K562 (cell line): ENCODE data around the gene ARHGAP9. TPM values are rescaled to one million over a fixed set of nuclear protein-coding genes. Genes with fewer than 3 reads are reported as not detected.

ENCODE experiments used
- ATAC-seq: fragments of 200-7000 bp; cut with Tn5 transposase; 3 replicates; pipeline ENCODE4 v1.9.1; 2020; ENCODE audit warnings: moderate library complexity
- BruUV-seq: library from RNA; stranded (reverse); fragments of 400-500 nt; replicated peaks from 2 replicates; lab custom pipeline; 2021; lab: Mats Ljungman, UMichigan
- CTCF ChIA-PET: fragments of 300-600 bp; formaldehyde crosslinking; extraction: SDS; loops from one replicate; lab custom pipeline; 2021; ENCODE audit warnings: low intra/inter-chr PET ratio; lab: Yijun Ruan, JAX
- POLR2A ChIA-PET: fragments of 300-600, 350-650 bp; sonication (Branson Sonifier 250); formaldehyde crosslinking; extraction: SDS; loops from one replicate; lab custom pipeline; 2021; ENCODE audit warnings: antibody characterized with exemption, inconsistent platforms; lab: Yijun Ruan, JAX
- DNase-seq, 4 experiments: peaks; one replicate each; pipeline versions ENCODE4 v3.0.0 to v3.0.0-alpha.2; 2011 to 2018; ENCODE audit warnings: low spot score in 3 of 4, mixed read lengths in 3 of 4; ENCODE audit errors: extremely low read depth in 1 of 4
- FAIRE-seq: peaks from 2 replicates; lab custom pipeline; 2011; peaks lifted over from hg19 to GRCh38; lab: Jason Lieb, UNC
- H2AFZ ChIP-seq: 2 replicates; pipeline ENCODE4 v1.6.0; 2011; ENCODE audit warnings: low read depth, low read length, control low read depth, inconsistent platforms
- H3K27ac ChIP-seq: fragments of 200-600 bp; 3 replicates; pipeline ENCODE4 v1.8.0; 2011; ENCODE audit warnings: low read depth, mild to moderate bottlenecking, control low read depth, inconsistent platforms, low read length, moderate library complexity, mixed read lengths; ENCODE audit errors: extremely low read depth
- H3K27me3 ChIP-seq, 2 experiments: fragments of 300-600 bp in 1 of 2; 2 replicates in 1 of 2; 3 replicates in 1 of 2; pipeline versions ENCODE4 v1.6.0 to v1.8.0; 2011; ENCODE audit warnings: inconsistent platforms in 2 of 2, low read length in 2 of 2, mild to moderate bottlenecking in 1 of 2, mixed read lengths in 1 of 2, moderate library complexity in 1 of 2; ENCODE audit not compliant: control insufficient read depth in 2 of 2, insufficient read depth in 2 of 2
- H3K36me3 ChIP-seq: fragments of 300-600 bp; 3 replicates; pipeline ENCODE4 v1.8.0; 2011; ENCODE audit warnings: mild to moderate bottlenecking, low read length, inconsistent platforms; ENCODE audit not compliant: control insufficient read depth, insufficient read depth
- H3K4me1 ChIP-seq, 2 experiments: fragments of 200-600 bp in 1 of 2; replicated peaks in 1 of 2; 2 replicates in 1 of 2; 3 replicates in 1 of 2; pipeline versions ENCODE4 v1.5.1 to v1.8.0; 2011; ENCODE audit warnings: inconsistent platforms in 2 of 2, low read length in 2 of 2, mild to moderate bottlenecking in 1 of 2, mixed read lengths in 1 of 2, moderate library complexity in 1 of 2; ENCODE audit not compliant: control insufficient read depth in 2 of 2, insufficient read depth in 2 of 2
- H3K4me2 ChIP-seq: 2 replicates; pipeline ENCODE4 v1.6.1; 2011; ENCODE audit warnings: low read length, control low read depth, inconsistent platforms, mixed read lengths; ENCODE audit not compliant: insufficient read depth
- H3K4me3 ChIP-seq: fragments of 200-600 bp; sonication (generic), shearing (Covaris generic); 2 replicates; pipeline ENCODE4 v1.5.1; 2016; ENCODE audit warnings: control low read depth, inconsistent platforms
- H3K79me2 ChIP-seq: fragments of 200-600 bp; 3 replicates; pipeline ENCODE4 v1.8.0; 2011; ENCODE audit warnings: low read length, inconsistent platforms; ENCODE audit not compliant: control insufficient read depth, insufficient read depth
- H3K9ac ChIP-seq, 2 experiments: 2 replicates each; pipeline versions ENCODE4 v1.6.0 to v1.6.1; 2011; ENCODE audit warnings: low read depth in 2 of 2, low read length in 2 of 2, control low read depth in 1 of 2, inconsistent platforms in 1 of 2, mild to moderate bottlenecking in 1 of 2, mixed read lengths in 1 of 2; ENCODE audit not compliant: insufficient read depth in 1 of 2
- H3K9me1 ChIP-seq: one replicate; pipeline ENCODE4 v1.6.0; 2011; ENCODE audit warnings: inconsistent platforms, mild to moderate bottlenecking, low read length, moderate library complexity; ENCODE audit not compliant: control insufficient read depth, insufficient read depth
- H3K9me3 ChIP-seq: replicated peaks from 2 replicates; pipeline ENCODE4 v1.5.1; 2011; ENCODE audit warnings: low read depth, low read length, inconsistent platforms; ENCODE audit not compliant: control insufficient read depth, insufficient read depth
- H4K20me1 ChIP-seq: replicated peaks from 2 replicates; pipeline ENCODE4 v1.6.1; 2011; ENCODE audit warnings: low read length, inconsistent platforms, mixed read lengths; ENCODE audit not compliant: control insufficient read depth, insufficient read depth
- CBX3 ChIP-seq, 2 experiments: IDR thresholded peaks; 1 replicate in 1 of 2; 2 replicates in 1 of 2; pipeline ENCODE4 v1.6.1; 2012; ENCODE audit warnings: inconsistent platforms in 2 of 2, low read length in 2 of 2, borderline replicate concordance in 1 of 2, control low read depth in 1 of 2
- DEAF1 ChIP-seq: fragments of 450-650 bp; formaldehyde crosslinking; IDR thresholded peaks from 2 replicates; pipeline ENCODE4 v1.4.0; 2020; ENCODE audit warnings: mild to moderate bottlenecking, moderate library complexity
- ERF ChIP-seq: fragments of 450-650 bp; formaldehyde crosslinking; IDR thresholded peaks from 2 replicates; pipeline ENCODE4 v1.4.0; 2020; ENCODE audit warnings: mild to moderate bottlenecking, mixed read lengths
- FOXK1 ChIP-seq: sonication (generic); formaldehyde crosslinking; IDR thresholded peaks from 2 replicates; pipeline ENCODE4 v1.8.0; 2022; ENCODE audit warnings: missing genetic modification reagents, mild to moderate bottlenecking, borderline replicate concordance
- LCOR ChIP-seq: sonication (generic); formaldehyde crosslinking; IDR thresholded peaks from 2 replicates; pipeline ENCODE4 v1.8.0; 2022; ENCODE audit warnings: mild to moderate bottlenecking, missing genetic modification reagents
- NR1H2 ChIP-seq: sonication (generic); formaldehyde crosslinking; IDR thresholded peaks from 2 replicates; pipeline ENCODE4 v1.4.0; 2020; ENCODE audit warnings: mild to moderate bottlenecking, missing genetic modification reagents
- NR2C2 ChIP-seq, 2 experiments: fragments of 200-800 bp in 1 of 2; sonication (Bioruptor generic) in 1 of 2; sonication (generic) in 1 of 2; formaldehyde crosslinking in 1 of 2; IDR thresholded peaks; 2 replicates each; pipeline versions ENCODE4 v1.6.1 to v1.8.0; 2016 to 2022; ENCODE audit warnings: mild to moderate bottlenecking in 1 of 2, missing compliant biosample characterization in 1 of 2, missing genetic modification characterization in 1 of 2, missing genetic modification reagents in 1 of 2
- PBX2 ChIP-seq, 2 experiments: IDR thresholded peaks in 1 of 2; conservative IDR thresholded peaks in 1 of 2; 2 replicates each; pipeline ENCODE4 v1.6.1; 2016; ENCODE audit warnings: low read depth in 2 of 2, mild to moderate bottlenecking in 1 of 2, missing compliant biosample characterization in 1 of 2, missing genetic modification characterization in 1 of 2, moderate library complexity in 1 of 2
- RNF219 ChIP-seq: fragments of 250-450 bp; sonication (Bioruptor Pico); IDR thresholded peaks from 2 replicates; pipeline ENCODE4 v1.5.0; 2022; ENCODE audit warnings: mild to moderate bottlenecking
- TCF3 ChIP-seq: sonication (generic); formaldehyde crosslinking; IDR thresholded peaks from 2 replicates; pipeline ENCODE4 v1.4.0; 2020; ENCODE audit warnings: mild to moderate bottlenecking, missing genetic modification reagents
- VEZF1 ChIP-seq: fragments of 200-800 bp; sonication (Bioruptor generic); IDR thresholded peaks from 2 replicates; pipeline ENCODE4 v1.6.1; 2017; ENCODE audit warnings: missing genetic modification characterization, missing compliant biosample characterization
- ZNF124 ChIP-seq: sonication (generic); formaldehyde crosslinking; IDR thresholded peaks from 2 replicates; pipeline ENCODE4 v1.8.1; 2022; ENCODE audit warnings: missing genetic modification reagents
- WGBS: fragments of 100-300 bp; shearing (Covaris generic); methylation state at CpG from one replicate; pipeline ENCODE4 v1.1.6; 2016; ENCODE audit warnings: low coverage, mixed read lengths; ENCODE audit not compliant: insufficient coverage; ENCODE audit errors: missing lambda C conversion rate; 5-methylcytosine and 5-hydroxymethylcytosine counted together
- in situ Hi-C: fragments of 300-500 bp; cut with MboI; formaldehyde crosslinking; loops from 4 replicates; pipeline ENCODE4 v1.15.0; 2018; ENCODE audit warnings: inconsistent platforms, mixed read lengths
- intact Hi-C: fragments of 100-400 bp; cut with micrococcal nuclease; formaldehyde crosslinking; loops from 2 replicates; pipeline ENCODE4 v1.14.2; 2022
- polyA plus RNA-seq, 8 experiments: library from polyadenylated mRNA; depleted of rRNA in 4 of 8; stranded (reverse) in 5 of 8; unstranded in 3 of 8; fragments of >200 nt; fragmentation: Nextera tagmentation in 2 of 8; fragmentation: Illumina TruSeq in 1 of 8; extraction: Ambion mirVana in 2 of 8; extraction: Trizol in 1 of 8; gene quantifications; 2 replicates each; pipeline versions ENCODE4 v1.2.1 to v1.2.3, GENCODE V29; 2011 to 2014; ENCODE audit warnings: inconsistent platforms in 1 of 8, missing spikeins in 1 of 8
- total RNA-seq, 7 experiments: library from RNA; depleted of rRNA in 6 of 7; stranded (reverse); fragments of >200 nt in 6 of 7; fragmentation: Illumina TruSeq in 2 of 7; extraction: Trizol in 2 of 7; gene quantifications; 2 replicates each; pipeline versions ENCODE4 v1.2.1 to v1.2.3, GENCODE V29; 2011 to 2021; ENCODE audit warnings: low replicate concordance in 1 of 7

Gene ARHGAP9
- total and polyA plus RNA-seq, 9 of the 15 experiments (the other 6 are each of a cell fraction or from before 2014, with no cell fraction given), result 1.5 to 10.2 (median 5.1) TPM

GRCh38 chr12:57470970-57471656 lies 8.6 kb downstream of the ARHGAP9 start:
- no TSS peak for BruUV-seq
- DNase-seq (no peak), ATAC-seq (no peak), FAIRE-seq (no peak)
- in situ Hi-C loops, result no loop called here
- 9% methylated on average over 4 of the region's 4 CpGs for WGBS
- Histone ChIP-seq H3K9me3 (no peaks in the 10 kb centered on the region), H3K36me3 (no peaks in the 10 kb centered on the region), H3K27ac (no peak overlapping the region), H3K9ac (no peak overlapping the region), H3K9me1 (no peaks in the 10 kb centered on the region), H3K4me3 (no peak overlapping the region), H3K79me2 (no peaks in the 10 kb centered on the region), H3K4me1 (peaks cover 18 to 26% of the 10 kb centered on the region in 2 experiments), H3K4me2 (no peak overlapping the region), H4K20me1 (no peaks in the 10 kb centered on the region), H3K27me3 (peaks cover 14 to 41% of the 10 kb centered on the region in 2 experiments; a peak in 4 of 5 replicates), H2AFZ (no peak overlapping the region)
- ChIA-PET CTCF (no interaction called here), POLR2A (interaction anchor here (0.7 to 1.1 kb wide), 4 partner anchors 9 to 14 kb away, joined by 3 to 4 read pairs (median 4); no protein-coding TSS in a partner anchor)
- intact Hi-C loops, result no loop called here
- no peak for TF ChIP-seq DEAF1
- no peak for TF ChIP-seq ZNF124 (CRISPR knock-in tag)
- no peak for TF ChIP-seq ERF (CRISPR knock-in tag)
- no peak for TF ChIP-seq TCF3
- no peak for TF ChIP-seq RNF219
- no peak for TF ChIP-seq CBX3 (IDR thresholded peaks at IDR 0.05; ENCODE audit: borderline replicate concordance in 1 of 2, low read length in 2 of 2)
- TF ChIP-seq LCOR (CRISPR knock-in tag), result no peak
- no peak for TF ChIP-seq PBX2 (CRISPR knock-in tag; IDR thresholded peaks at IDR 0.05; ENCODE audit: low read depth)
- no peak for TF ChIP-seq PBX2 (tag; conservative IDR thresholded peaks at IDR 0.05; ENCODE audit: low read depth)
- no peak for TF ChIP-seq NR2C2 (CRISPR knock-in tag; IDR thresholded peaks at IDR 0.05)
- no peak for TF ChIP-seq NR2C2 (tag; IDR thresholded peaks at IDR 0.05)
- TF ChIP-seq FOXK1 (CRISPR knock-in tag), result no peak
- TF ChIP-seq VEZF1 (CRISPR knock-in tag), result no peak
- no peak for TF ChIP-seq NR1H2 (CRISPR knock-in tag)
